GM18520 (cell line): ENCODE data around the gene CERS6.
"Not testable (repeated sequence)": the region's sequence is repeated elsewhere in the genome, so short reads cannot be mapped to it uniquely, and the experiment has no call there.

Source experiments
- ATAC-seq: cut with Tn5 transposase; IDR thresholded peaks from one replicate; pipeline ENCODE4 v1.9.1; 2021; ENCODE audit not compliant: unreplicated experiment

The CERS6 gene

DNA sequence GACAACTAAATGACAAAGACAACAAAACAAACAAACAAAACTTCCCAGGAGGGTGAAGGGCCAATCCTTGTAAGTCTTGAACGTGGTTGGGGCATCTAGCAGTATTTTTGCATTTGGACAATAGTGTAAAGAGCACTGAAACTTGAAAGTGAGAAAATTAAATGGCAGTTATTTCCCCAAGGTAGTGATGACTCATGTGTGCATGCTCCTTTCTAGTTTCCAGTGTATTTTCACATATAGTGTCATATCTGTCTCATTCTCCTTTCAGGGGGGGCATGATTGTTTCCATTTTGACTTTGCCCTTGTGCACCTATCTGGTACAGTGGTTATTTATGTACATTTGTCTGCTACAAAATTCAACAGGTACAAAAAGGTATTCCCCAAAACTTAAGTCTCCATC lies 39.5 kb downstream of the CERS6 start:
- ATAC-seq: peak; percentile 85

- no peak for ATAC-seq
Observed at GRCh38 chr2:168496906-168497305, 40.8 kb downstream of the CERS6 start.

DNA sequence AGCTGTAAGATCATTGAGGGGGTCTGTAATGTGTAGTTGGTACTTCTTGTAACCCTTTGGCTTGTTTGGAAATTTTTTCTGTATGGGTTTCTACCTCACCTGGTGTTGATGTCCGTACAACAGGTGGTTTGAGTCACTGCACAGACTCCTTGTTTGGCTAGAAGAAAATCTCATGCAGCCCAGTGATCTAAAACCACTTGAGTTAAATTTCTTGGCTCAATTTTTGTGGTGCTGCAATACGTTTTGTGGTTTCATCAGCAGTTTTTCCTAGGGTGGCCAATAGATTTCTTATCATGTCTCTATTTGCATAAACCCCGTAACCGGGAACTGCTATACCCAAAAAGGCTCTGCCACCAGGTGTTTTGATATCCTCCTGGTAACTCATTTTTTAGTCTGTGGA lies 43.4 kb downstream of the CERS6 start:
- no peak for ATAC-seq

- ATAC-seq: no peak
Observed at GRCh38 chr2:168500516-168500915, 44.4 kb downstream of the CERS6 start.

- ATAC-seq: no peak
Observed at GRCh38 chr2:168501466-168502065, 45.5 kb downstream of the CERS6 start.

GRCh38 chr2:168502852-168503251 lies 46.8 kb downstream of the CERS6 start:
- not testable (repeated sequence) for ATAC-seq

- ATAC-seq: no peak
Observed at GRCh38 chr2:168503901-168504300, 47.8 kb downstream of the CERS6 start.

GRCh38 chr2:168504323-168504722 lies 48.3 kb downstream of the CERS6 start:
- no peak for ATAC-seq

DNA sequence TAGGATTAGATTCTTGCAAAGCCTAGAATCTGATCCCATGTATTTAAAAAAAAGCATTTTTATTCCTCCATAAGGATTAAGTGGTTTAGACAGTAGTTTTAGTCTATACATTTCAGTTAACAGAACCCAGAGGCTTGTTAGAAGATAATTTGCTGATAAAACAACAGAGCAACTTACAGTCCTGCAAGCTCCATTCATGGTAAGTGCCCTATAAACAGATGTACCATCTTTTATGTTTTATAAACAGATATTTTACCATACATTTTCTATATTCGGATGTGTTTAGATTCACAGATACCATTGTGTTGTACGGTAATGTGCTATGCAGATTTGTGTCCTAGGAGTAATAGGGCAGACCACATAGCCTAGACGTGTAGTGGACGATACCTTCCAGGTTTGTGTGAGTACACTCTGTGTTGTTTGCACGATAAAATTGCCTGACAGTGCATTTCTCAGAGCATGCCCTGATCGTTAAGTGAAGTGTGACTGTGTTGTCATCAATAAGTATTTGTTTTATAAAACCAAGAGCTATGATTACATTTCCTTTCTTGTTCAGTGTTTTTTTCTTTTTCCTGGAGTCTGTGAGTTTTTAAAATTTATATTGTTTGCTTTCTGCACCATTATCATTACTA lies 54.2 kb downstream of the CERS6 start:
- no peak for ATAC-seq

DNA sequence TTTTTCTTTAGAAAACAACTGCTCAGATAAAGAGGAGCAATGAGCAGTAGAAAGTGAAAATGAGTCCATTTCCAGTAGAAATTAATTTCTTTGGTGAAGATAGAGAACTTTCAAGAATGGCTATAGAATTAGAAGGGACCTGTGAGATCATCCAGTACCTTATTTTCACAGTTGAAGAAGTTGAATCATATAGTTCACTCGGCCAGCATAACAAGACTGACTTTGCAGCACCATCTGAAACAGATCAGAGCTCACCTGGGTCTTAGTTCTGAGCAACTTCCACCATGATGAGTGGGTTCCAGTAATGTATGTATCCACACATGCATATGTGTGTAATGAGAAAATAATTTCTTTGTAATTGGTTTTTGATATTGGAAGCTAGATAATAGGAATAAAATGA lies 58.6 kb downstream of the CERS6 start:
- no peak for ATAC-seq

DNA sequence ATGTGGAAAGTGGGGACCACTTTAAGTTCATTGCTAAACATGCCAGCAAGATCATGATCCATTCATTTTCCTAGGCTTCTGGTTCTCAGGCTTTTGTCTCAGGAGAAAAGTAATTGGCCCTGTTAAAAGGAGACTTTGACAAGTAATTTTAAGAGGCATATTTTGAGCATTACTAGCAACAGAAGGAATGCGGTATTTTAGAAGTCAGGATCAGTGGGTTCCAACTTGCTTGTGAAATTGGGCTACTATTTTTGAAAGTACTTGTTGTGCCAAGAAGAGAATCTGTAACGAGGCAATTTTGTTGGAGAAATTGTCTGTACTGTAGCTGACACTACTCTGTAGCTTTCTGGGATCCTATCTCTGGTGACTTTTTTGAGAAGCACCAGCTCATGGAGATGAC lies 59.4 kb downstream of the CERS6 start:
- no peak for ATAC-seq

DNA sequence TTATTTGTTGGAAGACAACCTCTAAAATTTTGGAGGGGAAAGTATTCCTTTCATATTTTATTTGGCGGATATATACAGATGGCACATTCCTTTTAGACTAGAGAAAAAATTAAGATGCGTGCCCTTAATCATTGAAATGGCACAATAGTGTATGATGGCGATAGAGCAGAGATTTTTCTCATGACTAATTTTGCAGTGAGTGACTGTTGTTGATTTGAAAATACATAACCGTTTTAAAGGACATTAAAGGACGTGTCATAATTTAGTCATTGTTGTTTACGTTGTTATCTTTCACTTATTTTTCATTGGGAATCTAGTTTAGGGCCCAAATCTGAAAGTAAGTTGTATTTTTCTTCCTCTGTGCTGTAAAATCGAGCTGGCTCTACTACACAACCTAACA lies 61.7 kb downstream of the CERS6 start:
- ATAC-seq: no peak

GRCh38 chr2:168518555-168519066 lies 62.5 kb downstream of the CERS6 start:
- ATAC-seq: no peak

- ATAC-seq: no peak
Observed at GRCh38 chr2:168519534-168520308, 63.6 kb downstream of the CERS6 start.

GRCh38 chr2:168521053-168521741 lies 65.1 kb downstream of the CERS6 start:
- no peak for ATAC-seq

- no peak for ATAC-seq
Observed at GRCh38 chr2:168522446-168522845, 66.4 kb downstream of the CERS6 start.

- ATAC-seq: peak; percentile 43
Observed at GRCh38 chr2:168524005-168524404, 67.9 kb downstream of the CERS6 start.

DNA sequence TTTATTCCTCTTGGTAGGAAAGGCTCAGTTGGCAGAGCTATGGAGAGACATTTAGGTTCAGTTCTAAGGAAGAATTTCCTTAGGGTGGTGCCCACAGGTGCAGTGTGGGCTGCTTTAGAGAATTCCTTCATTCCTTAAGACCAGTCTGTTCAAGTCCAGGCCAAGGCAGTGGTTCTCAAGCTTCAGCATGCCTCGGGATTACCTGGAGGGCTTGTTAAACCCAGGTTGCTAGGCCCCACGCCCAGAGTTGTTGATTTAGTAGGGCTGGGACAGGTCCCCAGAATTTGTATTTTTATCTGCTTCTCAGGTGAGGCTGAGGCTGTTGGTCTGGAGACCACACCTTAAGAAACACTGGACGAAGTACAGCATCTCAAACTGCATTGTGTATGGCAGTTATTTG lies 68.9 kb downstream of the CERS6 start:
- no peak for ATAC-seq

GRCh38 chr2:168525716-168526446 lies 69.8 kb downstream of the CERS6 start:
- ATAC-seq: no peak

GRCh38 chr2:168526641-168527040 lies 70.6 kb downstream of the CERS6 start:
- no peak for ATAC-seq

- ATAC-seq: no peak
Observed at GRCh38 chr2:168528016-168528415, 71.9 kb downstream of the CERS6 start.
